ENCODE data around the gene DCDC2C.

- TF ChIP-seq ZNF462 (CRISPR knock-in tag; IDR thresholded peaks at IDR 0.05) (no peak), EZH2 (IDR thresholded peaks at IDR 0.05; ENCODE audit: low read depth, unreplicated experiment) (no peak), POLR2AphosphoS5 (IDR thresholded peaks at IDR 0.05; ENCODE audit: low read depth) (no peak), REST (IDR thresholded peaks at IDR 0.05; ENCODE audit: unreplicated experiment) (no peak), CTCF (conservative IDR thresholded peaks at IDR 0.05; ENCODE audit: low read depth in 2 of 2) (peak in 1 of 2 experiments; percentile 19; a peak in 1 of 4 replicates), EZH2phosphoT487 (IDR thresholded peaks at IDR 0.05; ENCODE audit: unreplicated experiment) (no peak), CREB1 (CRISPR knock-in tag; IDR thresholded peaks at IDR 0.05; ENCODE audit: low read depth) (no peak), JUNB (IDR thresholded peaks at IDR 0.05; ENCODE audit: unreplicated experiment) (no peak)
Observed at GRCh38 chr2:3754280-3754679, 50.9 kb downstream of the DCDC2C start.

Measured in GM23338 (cell line).